Subcutaneous adipose tissue (tissue), 4 donors: ENCODE measurements around the gene BCL2L2. TPM values are rescaled to one million over a fixed set of nuclear protein-coding genes. Genes with fewer than 3 reads are reported as not detected.

Source experiments
- CTCF ChIP-seq: fragments of 450-650 bp; IDR thresholded peaks from one replicate; pipeline ENCODE4 v1.5.1; 2016; ENCODE audit warnings: low read depth, mild to moderate bottlenecking, control low read depth, antibody characterized with exemption, moderate library complexity
- total RNA-seq, 4 donors: library from RNA; depleted of rRNA; stranded (reverse); fragments of >200 nt; gene quantifications; one replicate each; pipeline ENCODE4 v1.1.0, GENCODE V29; 2016

Gene BCL2L2
- total RNA-seq, 4 donors from 2014 or later, result 32.1 to 75.9 (median 50.6) TPM

GRCh38 chr14:23316300-23316699 lies 9.7 kb downstream of the BCL2L2 start:
- TF ChIP-seq CTCF, result no peak

- TF ChIP-seq CTCF, result no peak
Observed at GRCh38 chr14:23319746-23320583, 13.3 kb downstream of the BCL2L2 start.

- no peak for TF ChIP-seq CTCF
Observed at GRCh38 chr14:23320584-23321571, 14.2 kb downstream of the BCL2L2 start, which contains the start of gene PABPN1. Gene PABPN1, plus strand, starts transcription at chr14:23321457. Its CDS starts 13 bp downstream, at chr14:23321470.

- TF ChIP-seq CTCF, result no peak
Observed at GRCh38 chr14:23321572-23322547, 15.2 kb downstream of the BCL2L2 start.

- TF ChIP-seq CTCF, result no peak
Observed at GRCh38 chr14:23322568-23323517, 16.2 kb downstream of the BCL2L2 start.
